HepG2 (cell line): Measurements from ENCODE around the gene ACTRT2. TPM values are rescaled to one million over a fixed set of nuclear protein-coding genes. Genes with fewer than 3 reads are reported as not detected.

Experiments
- ATAC-seq: fragments of 200-7000 bp; cut with Tn5 transposase; 3 replicates; pipeline ENCODE4 v1.9.1; 2020; ENCODE audit warnings: mild to moderate bottlenecking, moderate library complexity
- BruUV-seq: library from RNA; stranded (reverse); fragments of 400-500 nt; replicated peaks from 2 replicates; lab custom pipeline; 2021; lab: Mats Ljungman, UMichigan
- CTCF ChIA-PET: fragments of 300-600 bp; formaldehyde crosslinking; extraction: SDS; loops from one replicate; lab custom pipeline; 2021; ENCODE audit warnings: low total read pairs, inconsistent platforms, low intra/inter-chr PET ratio; lab: Yijun Ruan, JAX
- POLR2A ChIA-PET: fragments of 350-600 bp; sonication (Branson Sonifier 250); formaldehyde crosslinking; loops from one replicate; lab custom pipeline; 2020; ENCODE audit warnings: antibody characterized with exemption, inconsistent platforms; lab: Yijun Ruan, JAX
- DNase-seq: peaks from one replicate; pipeline ENCODE4 v3.0.0-alpha.2; 2015; ENCODE audit warnings: low spot score
- FAIRE-seq: peaks from 3 replicates; lab custom pipeline; 2011; peaks lifted over from hg19 to GRCh38; lab: Jason Lieb, UNC
- H2AFZ ChIP-seq: one replicate; pipeline ENCODE4 v1.6.1; 2011; ENCODE audit warnings: low read length, inconsistent platforms
- H3K27ac ChIP-seq: fragments of 300-600 bp; 3 replicates; pipeline ENCODE4 v1.8.0; 2011; ENCODE audit warnings: mixed run types, mild to moderate bottlenecking, mixed read lengths, low read length, inconsistent platforms; ENCODE audit not compliant: insufficient read depth; ENCODE audit errors: extremely low read length
- H3K27me3 ChIP-seq, 2 experiments: fragments of 200-600 bp in 1 of 2; 2 replicates in 1 of 2; 3 replicates in 1 of 2; pipeline versions ENCODE4 v1.6.0 to v1.8.0; 2011; ENCODE audit warnings: low read length in 2 of 2, mild to moderate bottlenecking in 2 of 2, moderate library complexity in 2 of 2, inconsistent platforms in 1 of 2; ENCODE audit not compliant: insufficient read depth in 2 of 2, control insufficient read depth in 1 of 2
- H3K36me3 ChIP-seq, 2 experiments: fragments of 200-600 bp in 1 of 2; replicated peaks in 1 of 2; 2 replicates in 1 of 2; 3 replicates in 1 of 2; pipeline versions ENCODE4 v1.5.1 to v1.8.0; 2011; ENCODE audit warnings: low read length in 2 of 2, inconsistent platforms in 1 of 2; ENCODE audit not compliant: insufficient read depth in 2 of 2, control insufficient read depth in 1 of 2
- H3K4me1 ChIP-seq: 2 replicates; pipeline ENCODE4 v1.5.1; 2012; ENCODE audit warnings: low read length, inconsistent platforms; ENCODE audit not compliant: insufficient read depth
- H3K4me2 ChIP-seq: 2 replicates; pipeline ENCODE4 v1.6.0; 2011; ENCODE audit warnings: low read depth, low read length, inconsistent platforms
- H3K4me3 ChIP-seq, 3 experiments: fragments of 200-600 bp in 1 of 3; sonication (generic), shearing (Covaris generic) in 1 of 3; replicated peaks in 1 of 3; 2 replicates each; pipeline ENCODE4 v1.5.1; 2011 to 2016; ENCODE audit warnings: low read length in 3 of 3, inconsistent platforms in 2 of 3, low read depth in 2 of 3, mild to moderate bottlenecking in 2 of 3, control low read depth in 1 of 3, mixed read lengths in 1 of 3; ENCODE audit not compliant: insufficient read depth in 1 of 3
- H3K79me2 ChIP-seq: one replicate; pipeline ENCODE4 v1.6.1; 2011; ENCODE audit warnings: low read length, inconsistent platforms; ENCODE audit not compliant: insufficient read depth
- H3K9ac ChIP-seq: 2 replicates; pipeline ENCODE4 v1.6.0; 2011; ENCODE audit warnings: mild to moderate bottlenecking, low read depth, low read length, inconsistent platforms; ENCODE audit not compliant: insufficient read depth
- H3K9me3 ChIP-seq: 2 replicates; pipeline ENCODE4 v1.5.1; 2012; ENCODE audit warnings: mild to moderate bottlenecking, low read length
- H4K20me1 ChIP-seq: 2 replicates; pipeline ENCODE4 v1.6.0; 2011; ENCODE audit warnings: inconsistent platforms, mild to moderate bottlenecking, low read length, moderate library complexity; ENCODE audit not compliant: insufficient read depth
- E2F1 ChIP-seq: sonication (generic); formaldehyde crosslinking; IDR thresholded peaks from 2 replicates; pipeline ENCODE4 v1.5.0; 2020; ENCODE audit warnings: missing genetic modification reagents
- JARID2 ChIP-seq: sonication (generic); formaldehyde crosslinking; IDR thresholded peaks from 2 replicates; pipeline ENCODE4 v1.8.1; 2023; ENCODE audit warnings: missing genetic modification reagents, inconsistent platforms; ENCODE audit not compliant: insufficient replicate concordance
- SRF ChIP-seq: IDR thresholded peaks from 2 replicates; pipeline ENCODE4 v1.6.1; 2011; ENCODE audit warnings: mild to moderate bottlenecking, low read depth, low read length, moderate library complexity
- ZNF646 ChIP-seq: sonication (generic); formaldehyde crosslinking; IDR thresholded peaks from 2 replicates; pipeline ENCODE4 v1.9.0; 2021; ENCODE audit warnings: mild to moderate bottlenecking, missing genetic modification reagents
- WGBS: methylation state at CpG from one replicate; pipeline ENCODE4 v1.1.6; 2017; ENCODE audit warnings: low lambda C conversion rate; 5-methylcytosine and 5-hydroxymethylcytosine counted together
- in situ Hi-C: cut with HindIII; loops from 2 replicates; pipeline ENCODE4 v1.10.0; 2017; ENCODE audit warnings: low pct_unique_long_range_greater_than_20kb; ENCODE audit not compliant: extremely low pct_ligation_motif_present
- intact Hi-C: fragments of 100-400 bp; cut with micrococcal nuclease; formaldehyde crosslinking; loops from one replicate; pipeline ENCODE4 v1.10.0; 2022; ENCODE audit not compliant: unreplicated experiment
- polyA plus RNA-seq, 8 experiments: library from polyadenylated mRNA; depleted of rRNA in 3 of 8; stranded (reverse) in 7 of 8; unstranded in 1 of 8; fragments of >200 nt; fragmentation: Illumina TruSeq in 4 of 8; extraction: Trizol in 4 of 8; gene quantifications; 2 replicates each; pipeline versions ENCODE4 v1.2.1 to v1.2.3, GENCODE V29; 2011 to 2016; ENCODE audit warnings: low read depth in 4 of 8, missing spikeins in 1 of 8, mixed read lengths in 1 of 8; ENCODE audit not compliant: insufficient read depth in 1 of 8
- total RNA-seq, 5 experiments: library from RNA; depleted of rRNA; stranded (reverse); fragments of >200 nt; fragmentation: Illumina TruSeq; extraction: Trizol; gene quantifications; 2 replicates each; pipeline ENCODE4 v1.2.3, GENCODE V29; 2016; ENCODE audit warnings: low read depth in 1 of 5

ACTRT2 gene
- total and polyA plus RNA-seq, 2 of the 13 experiments (the other 11 are each of a cell fraction or from before 2014, with no cell fraction given), result not detected

- no peak for TF ChIP-seq E2F1 (CRISPR knock-in tag)
Measured at GRCh38 chr1:3034728-3035562, 13.7 kb downstream of the ACTRT2 start (continued).

GRCh38 chr1:3035563-3036446 lies 14.5 kb downstream of the ACTRT2 start:
- WGBS, result 3% methylated on average over 8 of the region's 19 CpGs
- peaks cover 19 to 96% of the 10 kb centered on the region in 2 experiments; a peak in 4 of 5 replicates for H3K27me3 ChIP-seq
- POLR2A ChIA-PET, result no interaction called here

More at GRCh38 chr1:3035563-3036446, 14.5 kb downstream of the ACTRT2 start:
- FAIRE-seq, result no peak
- in situ Hi-C loops (no loop called here), intact Hi-C loops (no loop called here)
- Histone ChIP-seq H3K36me3 (no peaks in the 10 kb centered on the region), H3K4me3 (no peak overlapping the region), H4K20me1 (0 out of 2 replicates have a peak, but pooled peaks cover 4% of the 10 kb centered on the region), H3K4me1 (no peaks in the 10 kb centered on the region), H3K4me2 (no peak overlapping the region), H3K9me3 (no peaks in the 10 kb centered on the region), H3K79me2 (no peaks in the 10 kb centered on the region), H3K27ac (no peak overlapping the region), H3K9ac (no peak overlapping the region), H2AFZ (no peak overlapping the region)
- no peak for DNase-seq
- BruUV-seq, result no TSS peak
- no peak for ATAC-seq
- TF ChIP-seq SRF (no peak), JARID2 (CRISPR knock-in tag) (no peak), ZNF646 (no peak)
- CTCF ChIA-PET, result no interaction called here
